Mammary microvascular endothelial cell (primary cell): Measurements from ENCODE around the gene MPG. TPM values are rescaled to one million over a fixed set of nuclear protein-coding genes. Genes with fewer than 3 reads are reported as not detected.

Experiments
- total RNA-seq: library from RNA; depleted of rRNA; stranded (reverse); fragments of >200 nt; gene quantifications from 2 replicates; pipeline ENCODE4 v1.2.3, GENCODE V29; 2015

The MPG gene
- 132 and 144 TPM in 2 replicates for total RNA-seq

GRCh38 chr16:77807-78443 is at the start of gene MPG:
Gene MPG (plus strand): TSS chr16:78225. CDS start chr16:78310, 85 bp downstream.

GRCh38 chr16:53346-54236 is 24.4 kb upstream of the MPG start, which contains the start of the genes POLR3K and SNRNP25:
Gene POLR3K (minus strand): TSS chr16:53608. CDS start chr16:53586, 22 bp downstream.
Gene SNRNP25 (plus strand): TSS chr16:53828. CDS start chr16:54017, 189 bp downstream.

GRCh38 chr16:72561-73548 is 5.2 kb upstream of the MPG start, which contains the start of gene RHBDF1:
Gene RHBDF1 (minus strand): TSS chr16:72631. CDS start chr16:65015, 7,616 bp downstream.

Other genes starting within 250 kb of the MPG start
- gene POLR3K, start 24.6 kb upstream of the MPG start, total RNA-seq: 13.7 and 14.9 TPM in 2 replicates
- gene SNRNP25, start 24.4 kb upstream of the MPG start, total RNA-seq: 47.7 and 50.8 TPM in 2 replicates
- 23.3 and 28.7 TPM in 2 replicates for gene RHBDF1, start 5.6 kb upstream of the MPG start, total RNA-seq
- 18.8 and 20.7 TPM in 2 replicates for gene NPRL3, start 60.4 kb downstream of the MPG start, total RNA-seq
- gene HBZ, start 74.4 kb downstream of the MPG start, total RNA-seq: not detected in 2 replicates
- gene HBM, start 87.8 kb downstream of the MPG start, total RNA-seq: not detected in 2 replicates
- not detected in 2 replicates for gene HBA2, start 94.7 kb downstream of the MPG start, total RNA-seq
- not detected in 2 replicates for gene HBA1, start 98.5 kb downstream of the MPG start, total RNA-seq
- not detected in 2 replicates for gene HBQ1, start 102.2 kb downstream of the MPG start, total RNA-seq
- 30.8 and 35.3 TPM in 2 replicates for gene LUC7L, start 151.2 kb downstream of the MPG start, total RNA-seq
- 53.7 and 82.6 TPM in 2 replicates for gene FAM234A, start 156.6 kb downstream of the MPG start, total RNA-seq
- 0.25 and 1.1 TPM in 2 replicates for gene RGS11, start 197.7 kb downstream of the MPG start, total RNA-seq
- 0.20 and 2.0 TPM in 2 replicates for gene ARHGDIG, start 202.4 kb downstream of the MPG start, total RNA-seq
- 0.07 TPM in 1 of 2 replicates, not detected in the other for gene PDIA2, start 204.9 kb downstream of the MPG start, total RNA-seq